Mesothelial cell of epicardium (in vitro differentiated cells): ENCODE measurements around the gene PAX6. TPM values are rescaled to one million over a fixed set of nuclear protein-coding genes. Genes with fewer than 3 reads are reported as not detected.

Experiments
- DNase-seq, 2 experiments: peaks; one replicate each; pipeline ENCODE4 v3.0.0; 2021; ENCODE audit warnings: low spot score in 2 of 2; ENCODE audit not compliant: unreplicated experiment in 2 of 2
- H3K27ac Mint-ChIP-seq: 2 replicates; pipeline ENCODE4 v1.8.0; 2021; ENCODE audit warnings: mixed read lengths
- H3K27me3 Mint-ChIP-seq: 2 replicates; pipeline ENCODE4 v1.8.0; 2021; ENCODE audit warnings: low read depth, mixed read lengths
- H3K36me3 Mint-ChIP-seq: 2 replicates; pipeline ENCODE4 v1.8.0; 2021; ENCODE audit warnings: mixed read lengths
- H3K4me1 Mint-ChIP-seq: 2 replicates; pipeline ENCODE4 v1.8.0; 2021; ENCODE audit warnings: mixed read lengths
- H3K4me3 Mint-ChIP-seq: 2 replicates; pipeline ENCODE4 v1.8.0; 2021; ENCODE audit warnings: mild to moderate bottlenecking, moderate library complexity, mixed read lengths
- H3K9me3 Mint-ChIP-seq: 2 replicates; pipeline ENCODE4 v1.8.0; 2021; ENCODE audit warnings: mixed read lengths
- CTCF ChIP-seq: fragments of 200-600 bp; sonication (generic); IDR thresholded peaks from one replicate; pipeline ENCODE4 v1.5.0; 2021; ENCODE audit warnings: antibody characterized with exemption; ENCODE audit not compliant: unreplicated experiment
- total RNA-seq: library from RNA; stranded (reverse); gene quantifications from 3 replicates; pipeline ENCODE4 v1.2.1, GENCODE V29; 2021

The PAX6 gene
- total RNA-seq, 1 donor from 2014 or later, result not detected

GRCh38 chr11:31828217-31828616 lies 17.1 kb upstream of the PAX6 start:
- Mint-ChIP-seq H3K36me3 (no peaks in the 10 kb centered on the region), H3K4me3 (no peak overlapping the region)

GRCh38 chr11:31827455-31828206 lies 16.5 kb upstream of the PAX6 start:
- no peaks in the 10 kb centered on the region for H3K9me3 Mint-ChIP-seq
- no peak overlapping the region for H3K4me3 Mint-ChIP-seq
- H3K27me3 Mint-ChIP-seq, result peaks cover 81% of the 10 kb centered on the region
- DNase-seq, result no peak
- H3K4me1 Mint-ChIP-seq, result peaks cover 5% of the 10 kb centered on the region
- TF ChIP-seq CTCF, result no peak
- H3K27ac Mint-ChIP-seq, result no peak overlapping the region
- no peaks in the 10 kb centered on the region for H3K36me3 Mint-ChIP-seq

More at GRCh38 chr11:31828217-31828616, 17.1 kb upstream of the PAX6 start:
- DNase-seq, result no peak
- Mint-ChIP-seq H3K27me3 (peaks cover 75% of the 10 kb centered on the region), H3K9me3 (no peaks in the 10 kb centered on the region), H3K4me1 (peaks cover 5% of the 10 kb centered on the region), H3K27ac (no peak overlapping the region)
- TF ChIP-seq CTCF, result no peak

- no peak overlapping the region for H3K4me3 Mint-ChIP-seq
- peaks cover 89% of the 10 kb centered on the region for H3K27me3 Mint-ChIP-seq
- no peaks in the 10 kb centered on the region for H3K9me3 Mint-ChIP-seq
- no peak overlapping the region for H3K27ac Mint-ChIP-seq
- H3K4me1 Mint-ChIP-seq, result peaks cover 5% of the 10 kb centered on the region
- no peak for TF ChIP-seq CTCF
- no peak for DNase-seq
- no peaks in the 10 kb centered on the region for H3K36me3 Mint-ChIP-seq
These were observed 15.7 kb upstream of the PAX6 start for GRCh38 chr11:31826536-31827438.

GRCh38 chr11:31825838-31826484 lies 14.8 kb upstream of the PAX6 start:
- Mint-ChIP-seq H3K27ac (no peak overlapping the region), H3K27me3 (peaks cover 95% of the 10 kb centered on the region), H3K9me3 (no peaks in the 10 kb centered on the region), H3K4me1 (peaks cover 5% of the 10 kb centered on the region), H3K4me3 (no peak overlapping the region), H3K36me3 (no peaks in the 10 kb centered on the region)
- no peak for DNase-seq
- no peak for TF ChIP-seq CTCF

GRCh38 chr11:31824879-31825837 lies 14.0 kb upstream of the PAX6 start:
- Mint-ChIP-seq H3K27me3 (peaks cover 96% of the 10 kb centered on the region), H3K9me3 (no peaks in the 10 kb centered on the region), H3K27ac (no peak overlapping the region), H3K36me3 (no peaks in the 10 kb centered on the region), H3K4me1 (peaks cover 5% of the 10 kb centered on the region), H3K4me3 (no peak overlapping the region)
- DNase-seq, result no peak
- TF ChIP-seq CTCF, result no peak
